Measurements from ENCODE around the gene AP2A2. TPM values are rescaled to one million over a fixed set of nuclear protein-coding genes. Genes with fewer than 3 reads are reported as not detected.

AP2A2 gene
- total and polyA plus RNA-seq, 2 donors (not counting 1 experiment from before 2014, with no cell fraction given): 53.1 to 57.0 TPM

GRCh38 chr11:898540-899190, 27.0 kb upstream of the AP2A2 start:
- no peak overlapping the region for H3K27ac ChIP-seq (ENCODE audit: low read length in 2 of 2)
- ATAC-seq (ENCODE audit: low read depth): no peak
- WGBS (ENCODE audit: insufficient coverage): 96% methylated on average over 19 of the region's 22 CpGs
- no peaks in the 10 kb centered on the region for H3K4me1 ChIP-seq (ENCODE audit: control insufficient read depth in 2 of 2, insufficient read depth in 2 of 2, low read length in 2 of 2)
- no peaks in the 10 kb centered on the region for H3K27me3 Mint-ChIP-seq
- no peak overlapping the region for H3K4me3 ChIP-seq (ENCODE audit: control extremely low read depth in 1 of 5, extremely low read depth in 1 of 5, insufficient read depth in 1 of 5, low read depth in 2 of 5, low read length in 4 of 5)
- H3K9me3 ChIP-seq (ENCODE audit: control extremely low read depth in 1 of 3, control insufficient read depth in 2 of 3, insufficient read depth in 1 of 3, low read length in 2 of 3): no peaks in the 10 kb centered on the region
- H3K4me1 Mint-ChIP-seq: no peaks in the 10 kb centered on the region
- DNase-seq: no peak
- peaks cover 2% of the 10 kb centered on the region for H3K79me2 ChIP-seq (ENCODE audit: control insufficient read depth, insufficient read depth, low read length)
- no peak overlapping the region for H3K9ac ChIP-seq (ENCODE audit: low read length)
- H3K4me3 Mint-ChIP-seq: no peak overlapping the region
- peaks cover 2% of the 10 kb centered on the region for H4K20me1 ChIP-seq (ENCODE audit: control insufficient read depth, insufficient read depth, low read length, poor library complexity, severe bottlenecking)
- intact Hi-C loops (cut with micrococcal nuclease): no loop called here
- peaks cover 0 to 49% of the 10 kb centered on the region in 2 experiments for H3K36me3 ChIP-seq (replicated peaks in 1 of 2; ENCODE audit: control extremely low read depth in 1 of 2, control insufficient read depth in 1 of 2, extremely low read depth in 1 of 2, insufficient read depth in 2 of 2, low read length in 1 of 2)
- CTCF ChIA-PET: interaction anchor here (1.2 kb wide), 1 partner anchor 50 kb away, joined by 3 read pairs; no protein-coding TSS in a partner anchor
- H2AFZ ChIP-seq (ENCODE audit: insufficient read depth, low read depth, low read length, poor library complexity, severe bottlenecking): no peak overlapping the region
- H3K27me3 ChIP-seq (replicated peaks in 1 of 4; ENCODE audit: control extremely low read depth in 1 of 4, control insufficient read depth in 3 of 4, insufficient read depth in 4 of 4, low read length in 3 of 4): no peaks in the 10 kb centered on the region
- POLR2A ChIA-PET: no interaction called here
- H3K9me3 Mint-ChIP-seq (ENCODE audit: insufficient read depth): no peaks in the 10 kb centered on the region
- H3K27ac Mint-ChIP-seq: no peak overlapping the region
- TF ChIP-seq EZH2 (IDR thresholded peaks at IDR 0.05; ENCODE audit: borderline replicate concordance, insufficient read depth, low read depth, low read length, poor library complexity, severe bottlenecking) (no peak), CTCF (IDR thresholded peaks at IDR 0.05) (no peak)
- H3K4me2 ChIP-seq (replicated peaks; ENCODE audit: low read depth, low read length, poor library complexity, severe bottlenecking): no peak overlapping the region

GRCh38 chr11:899724-900123, 25.9 kb upstream of the AP2A2 start:
- no peak overlapping the region for H3K27ac Mint-ChIP-seq
- Histone ChIP-seq H3K27me3 (replicated peaks in 1 of 4; ENCODE audit: control extremely low read depth in 1 of 4, control insufficient read depth in 3 of 4, insufficient read depth in 4 of 4, low read length in 3 of 4) (no peaks in the 10 kb centered on the region), H4K20me1 (ENCODE audit: control insufficient read depth, insufficient read depth, low read length, poor library complexity, severe bottlenecking) (peaks cover 13% of the 10 kb centered on the region), H3K9me3 (ENCODE audit: control extremely low read depth in 1 of 3, control insufficient read depth in 2 of 3, insufficient read depth in 1 of 3, low read length in 2 of 3) (no peaks in the 10 kb centered on the region), H3K4me2 (replicated peaks; ENCODE audit: low read depth, low read length, poor library complexity, severe bottlenecking) (no peak overlapping the region), H3K9ac (ENCODE audit: low read length) (no peak overlapping the region), H2AFZ (ENCODE audit: insufficient read depth, low read depth, low read length, poor library complexity, severe bottlenecking) (no peak overlapping the region), H3K4me1 (ENCODE audit: control insufficient read depth in 2 of 2, insufficient read depth in 2 of 2, low read length in 2 of 2) (no peaks in the 10 kb centered on the region), H3K36me3 (replicated peaks in 1 of 2; ENCODE audit: control extremely low read depth in 1 of 2, control insufficient read depth in 1 of 2, extremely low read depth in 1 of 2, insufficient read depth in 2 of 2, low read length in 1 of 2) (peaks cover 0 to 60% of the 10 kb centered on the region in 2 experiments), H3K4me3 (ENCODE audit: control extremely low read depth in 1 of 5, extremely low read depth in 1 of 5, insufficient read depth in 1 of 5, low read depth in 2 of 5, low read length in 4 of 5) (no peak overlapping the region), H3K79me2 (ENCODE audit: control insufficient read depth, insufficient read depth, low read length) (peaks cover 13% of the 10 kb centered on the region), H3K27ac (ENCODE audit: low read length in 2 of 2) (no peak overlapping the region)
- TF ChIP-seq CTCF (IDR thresholded peaks at IDR 0.05) (no peak), EZH2 (IDR thresholded peaks at IDR 0.05; ENCODE audit: borderline replicate concordance, insufficient read depth, low read depth, low read length, poor library complexity, severe bottlenecking) (no peak)
- 94% methylated on average over 11 of the region's 11 CpGs for WGBS (ENCODE audit: insufficient coverage)
- ChIA-PET CTCF (no interaction called here), POLR2A (no interaction called here)
- no peak for ATAC-seq (ENCODE audit: low read depth)
- H3K4me1 Mint-ChIP-seq: no peaks in the 10 kb centered on the region
- H3K4me3 Mint-ChIP-seq: no peak overlapping the region
- no peaks in the 10 kb centered on the region for H3K27me3 Mint-ChIP-seq
- intact Hi-C loops (cut with micrococcal nuclease): no loop called here
- no peak for DNase-seq
- H3K9me3 Mint-ChIP-seq (ENCODE audit: insufficient read depth): no peaks in the 10 kb centered on the region

All from B cell (primary cell).